SH-SY5Y (cell line): ENCODE measurements around the gene SIDT2.

ENCODE experiments used
- GATA2 ChIP-seq: IDR thresholded peaks from 2 replicates; pipeline ENCODE4 v1.6.1; 2011; ENCODE audit warnings: mild to moderate bottlenecking, low read depth, low read length
- GATA3 ChIP-seq: IDR thresholded peaks from 2 replicates; pipeline ENCODE4 v1.6.1; 2011; ENCODE audit warnings: low read depth, mild to moderate bottlenecking, low read length, moderate library complexity

SIDT2 gene

GRCh38 chr11:117170210-117170609 is 8.3 kb upstream of the SIDT2 start:
- TF ChIP-seq GATA3: no peak

DNA sequence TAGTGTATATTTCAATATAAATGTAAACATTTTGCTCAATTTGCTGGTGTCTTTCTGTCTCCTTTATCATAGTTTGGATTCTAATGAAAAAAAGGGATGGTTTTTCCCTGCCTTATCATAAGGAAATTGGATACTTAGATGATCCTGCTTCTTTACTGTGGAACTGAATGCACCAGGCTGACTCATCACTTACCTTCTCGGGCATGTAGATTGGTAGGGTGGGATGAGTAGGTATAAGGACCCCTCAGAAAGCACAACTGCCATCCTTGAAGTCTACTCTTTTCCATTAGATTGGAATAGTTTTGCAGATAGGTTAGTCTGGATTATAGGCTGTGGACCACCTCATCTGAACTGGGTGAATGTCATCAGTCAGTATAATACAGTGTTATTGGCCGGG is 7.5 kb upstream of the SIDT2 start:
- TF ChIP-seq GATA3 (no peak), GATA2 (no peak)

GRCh38 chr11:117171404-117172061 is 7.0 kb upstream of the SIDT2 start:
- TF ChIP-seq GATA3 (no peak), GATA2 (no peak)

GRCh38 chr11:117172724-117173421 is 5.7 kb upstream of the SIDT2 start:
- TF ChIP-seq GATA3: no peak
- TF ChIP-seq GATA2: no peak

DNA sequence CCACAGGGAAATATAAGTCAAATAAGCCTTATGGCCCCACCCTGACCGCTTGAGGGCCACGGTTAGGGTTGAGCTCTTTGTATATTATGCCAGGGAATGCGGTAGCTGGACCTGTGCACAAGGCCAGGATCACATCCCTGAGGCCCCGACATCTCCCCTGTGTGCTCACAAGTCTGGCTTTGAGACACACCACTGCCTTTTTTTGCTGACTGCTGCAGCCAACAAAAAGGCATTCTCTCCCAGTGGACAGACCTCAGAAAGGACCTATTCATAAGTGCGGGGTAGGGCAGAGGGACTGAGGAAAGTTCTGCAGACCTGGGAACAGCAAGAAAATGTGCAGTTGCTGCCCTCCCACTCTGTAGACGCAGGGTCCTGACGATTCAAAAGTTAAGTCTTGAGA is 3.4 kb upstream of the SIDT2 start:
- TF ChIP-seq GATA3 (no peak), GATA2 (no peak)

GRCh38 chr11:117175781-117176180 is 2.8 kb upstream of the SIDT2 start:
- TF ChIP-seq GATA3 (no peak), GATA2 (no peak)

DNA sequence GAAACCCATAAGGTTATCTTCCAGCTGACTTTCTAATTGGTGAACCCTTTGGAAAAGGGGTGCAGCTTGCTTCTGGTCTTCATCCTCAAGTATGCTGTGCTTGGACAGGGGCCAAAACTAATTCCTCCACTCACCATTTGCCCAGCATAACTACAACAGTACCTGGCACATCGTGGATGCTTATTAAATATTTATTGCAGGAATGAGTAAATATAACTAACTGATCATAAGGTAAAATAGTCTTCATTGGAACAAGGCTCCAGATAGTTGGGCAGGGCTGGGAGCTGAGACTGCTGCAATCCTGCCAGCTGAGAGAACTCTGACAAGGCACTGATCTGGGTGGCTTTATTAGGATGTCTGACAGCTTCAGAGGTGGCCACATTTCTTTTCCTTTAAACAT is 2.4 kb upstream of the SIDT2 start:
- TF ChIP-seq GATA3: no peak
- TF ChIP-seq GATA2: no peak

DNA sequence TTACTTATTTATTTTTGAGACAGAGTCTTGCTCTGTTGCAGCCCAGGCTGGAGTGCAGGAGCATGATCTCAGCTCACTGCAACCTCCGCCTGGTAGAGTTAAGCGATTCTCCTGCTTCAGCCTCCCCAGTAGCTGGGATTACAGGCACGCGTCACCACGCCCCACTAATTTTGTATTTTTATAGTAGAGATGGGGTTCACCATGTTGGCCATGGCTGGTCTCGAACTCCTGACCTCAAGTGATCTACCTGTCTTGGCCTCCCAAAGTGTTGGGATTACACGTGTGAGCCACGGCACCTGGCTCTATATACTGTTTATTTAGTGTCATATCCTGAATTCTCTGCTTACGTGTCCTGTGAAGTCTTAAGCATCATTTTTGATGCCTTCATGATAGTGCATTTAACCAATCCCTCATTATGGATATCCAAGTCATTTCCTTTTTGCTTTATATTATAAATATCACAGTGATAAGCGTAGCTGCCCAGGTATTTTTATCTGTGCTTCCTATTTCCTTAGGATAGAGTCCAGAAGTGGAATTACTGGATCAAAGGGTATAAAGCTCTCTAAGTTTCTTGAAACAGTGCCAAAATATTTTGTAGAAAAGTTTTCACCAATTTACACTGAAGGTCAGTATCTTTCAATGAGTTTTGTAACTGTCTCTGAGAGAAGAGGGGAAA is 871 bp upstream of the SIDT2 start:
- no peak for TF ChIP-seq GATA2
- no peak for TF ChIP-seq GATA3

DNA sequence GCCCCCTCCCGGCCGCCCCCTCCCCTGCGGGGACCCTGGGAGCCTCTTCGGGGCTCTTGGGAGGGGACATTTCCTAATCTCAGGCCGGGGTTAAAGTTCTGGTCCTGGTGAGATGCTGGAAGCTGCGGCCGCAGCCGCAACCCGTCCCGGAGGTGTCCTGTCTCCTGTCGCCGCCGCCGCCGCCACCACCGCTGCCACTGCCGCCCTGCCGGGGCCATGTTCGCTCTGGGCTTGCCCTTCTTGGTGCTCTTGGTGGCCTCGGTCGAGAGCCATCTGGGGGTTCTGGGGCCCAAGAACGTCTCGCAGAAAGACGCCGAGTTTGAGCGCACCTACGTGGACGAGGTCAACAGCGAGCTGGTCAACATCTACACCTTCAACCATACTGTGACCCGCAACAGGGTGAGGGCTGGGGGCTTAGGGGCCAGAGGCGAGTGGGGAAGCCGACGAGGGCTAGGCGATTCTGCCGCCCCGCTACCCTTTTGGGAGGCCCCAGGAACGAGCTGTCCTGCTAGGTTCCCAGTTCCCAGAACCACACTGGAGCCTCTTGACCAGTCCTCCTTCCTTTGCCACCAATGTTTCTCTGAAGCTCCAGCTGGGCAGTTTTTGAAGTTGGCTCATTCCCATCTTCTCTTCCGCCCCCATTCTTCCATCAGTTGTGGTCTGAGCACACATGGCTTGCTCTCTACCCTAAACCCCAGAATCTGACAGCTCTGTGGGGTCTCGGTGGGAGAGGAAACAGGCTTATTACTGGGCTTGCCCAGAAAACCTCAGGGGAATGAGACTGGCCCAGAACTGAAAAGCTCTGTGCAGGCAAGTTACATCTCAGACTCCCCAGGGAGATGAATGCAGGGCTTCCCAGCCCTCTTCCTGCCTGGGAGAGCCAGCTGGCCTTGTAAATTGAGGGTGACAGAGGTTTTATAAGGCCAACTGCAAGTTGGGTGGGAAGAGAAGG is 781 bp downstream of the SIDT2 start:
- TF ChIP-seq GATA3 (no peak), GATA2 (no peak)

DNA sequence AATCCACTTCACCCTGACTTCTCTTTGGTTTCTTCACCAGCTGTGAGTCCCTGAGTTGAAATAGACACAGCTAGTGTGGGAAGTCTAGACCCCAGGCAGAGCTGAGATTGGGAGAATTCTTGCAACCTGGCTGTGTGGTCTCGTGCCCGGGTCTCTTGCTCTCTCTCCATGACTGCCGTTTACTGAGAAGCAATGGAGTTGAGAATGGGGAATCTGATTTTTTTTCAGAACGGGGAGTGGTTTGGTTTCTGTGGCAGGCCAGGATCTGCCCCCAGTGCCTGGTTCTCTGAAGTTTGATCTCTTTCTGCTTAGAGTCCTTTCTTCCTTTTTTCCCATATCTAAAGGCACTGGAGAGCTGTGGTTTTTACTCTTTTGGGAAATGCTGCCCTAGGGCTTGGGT is 1.5 kb downstream of the SIDT2 start:
- no peak for TF ChIP-seq GATA3
- no peak for TF ChIP-seq GATA2

DNA sequence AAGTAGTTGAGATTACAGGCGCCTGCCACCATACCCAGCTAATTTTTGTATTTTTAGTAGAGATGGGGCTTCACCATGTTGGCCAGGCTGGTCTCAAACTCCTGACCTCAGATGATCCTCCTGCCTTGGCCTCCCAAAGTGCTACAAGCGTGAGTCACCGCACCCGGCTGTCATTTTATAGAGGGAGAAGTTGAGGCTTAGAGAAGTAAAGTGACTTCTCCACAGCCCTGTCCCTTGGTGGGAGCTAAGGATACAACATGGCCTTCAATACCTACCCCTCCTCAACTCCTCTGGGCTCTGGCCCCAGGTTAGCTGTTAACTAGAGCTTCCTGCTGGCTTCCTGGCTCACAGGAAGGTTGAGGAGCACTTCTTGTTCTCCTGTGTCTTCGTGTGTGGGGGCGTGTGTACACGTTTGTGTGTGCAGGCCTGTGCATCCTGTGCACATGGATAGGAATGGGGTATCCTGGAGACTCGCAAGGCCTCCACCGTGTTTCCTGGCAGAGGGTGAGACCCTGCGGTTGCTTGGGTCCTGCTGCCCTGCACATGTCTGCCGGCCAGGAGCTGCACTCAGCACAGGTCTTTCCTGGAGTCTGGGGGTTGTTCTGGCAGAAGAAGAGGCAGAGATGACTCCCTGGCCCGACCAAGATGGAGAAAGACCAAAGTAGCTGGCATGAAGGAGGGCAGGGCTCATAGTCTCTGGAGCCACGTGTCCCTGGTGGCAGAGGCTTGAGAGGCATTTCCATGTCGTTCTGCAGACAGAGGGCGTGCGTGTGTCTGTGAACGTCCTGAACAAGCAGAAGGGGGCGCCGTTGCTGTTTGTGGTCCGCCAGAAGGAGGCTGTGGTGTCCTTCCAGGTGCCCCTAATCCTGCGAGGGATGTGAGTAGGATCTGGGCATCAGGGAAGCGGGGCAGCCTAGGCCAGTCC is 2.4 kb downstream of the SIDT2 start:
- no peak for TF ChIP-seq GATA2
- no peak for TF ChIP-seq GATA3

- TF ChIP-seq GATA3 (no peak), GATA2 (no peak)
Observed at GRCh38 chr11:117181586-117182550, 3.3 kb downstream of the SIDT2 start.
